HEK293 (cell line): ENCODE results near the gene FAM78B.

ENCODE experiments used
- CTCF ChIA-PET: fragments of 350-600 bp; formaldehyde crosslinking; extraction: SDS; loops from one replicate; lab custom pipeline; 2021; ENCODE audit warnings: antibody characterized with exemption; lab: Yijun Ruan, JAX
- POLR2A ChIA-PET: fragments of 300-600 bp; formaldehyde crosslinking; extraction: SDS; loops from one replicate; lab custom pipeline; 2020; ENCODE audit warnings: antibody characterized with exemption, inconsistent platforms; lab: Yijun Ruan, JAX
- H3K27ac ChIP-seq: fragments of 200-500 bp; sonication (Bioruptor generic); 2 replicates; pipeline ENCODE4 v1.5.1; 2014; ENCODE audit warnings: low read depth, low read length, control low read depth, inconsistent platforms; ENCODE audit errors: extremely low read depth
- H3K36me3 ChIP-seq, 2 experiments: fragments of 200-500 bp in 1 of 2; sonication (Bioruptor generic) in 1 of 2; 1 replicate in 1 of 2; 2 replicates in 1 of 2; pipeline ENCODE4 v1.5.1; 2014 to 2017; ENCODE audit warnings: inconsistent platforms in 2 of 2, low read length in 2 of 2; ENCODE audit not compliant: control insufficient read depth in 2 of 2, insufficient read depth in 1 of 2
- H3K4me1 ChIP-seq: fragments of 200-500 bp; sonication (Bioruptor generic); 2 replicates; pipeline ENCODE4 v1.5.1; 2014; ENCODE audit warnings: mild to moderate bottlenecking, low read length, inconsistent platforms; ENCODE audit not compliant: control insufficient read depth, insufficient read depth
- H3K4me3 ChIP-seq: 2 replicates; pipeline ENCODE4 v1.5.1; 2011; ENCODE audit warnings: low read depth, mild to moderate bottlenecking, control low read depth, low read length, moderate library complexity
- H3K9me3 ChIP-seq: fragments of 200-500 bp; sonication (Bioruptor generic); 2 replicates; pipeline ENCODE4 v1.5.1; 2014; ENCODE audit warnings: low read depth, low read length, inconsistent platforms; ENCODE audit not compliant: control insufficient read depth, insufficient read depth
- ATF2 ChIP-seq: fragments of 450-650 bp; formaldehyde crosslinking; IDR thresholded peaks from 2 replicates; pipeline ENCODE4 v1.5.1; 2016; ENCODE audit warnings: missing biosample characterization, missing genetic modification characterization, low read depth
- GFI1B ChIP-seq: fragments of 450-650 bp; formaldehyde crosslinking; IDR thresholded peaks from 2 replicates; pipeline ENCODE4 v1.5.1; 2016; ENCODE audit warnings: missing biosample characterization, missing genetic modification characterization
- MYNN ChIP-seq: fragments of 450-650 bp; formaldehyde crosslinking; IDR thresholded peaks from 2 replicates; pipeline ENCODE4 v1.5.1; 2016; ENCODE audit warnings: missing biosample characterization, missing genetic modification characterization, borderline replicate concordance
- MZF1 ChIP-seq: fragments of 450-650 bp; formaldehyde crosslinking; IDR thresholded peaks from 2 replicates; pipeline ENCODE4 v1.5.1; 2017; ENCODE audit warnings: missing biosample characterization, missing genetic modification characterization, borderline replicate concordance
- OSR2 ChIP-seq: fragments of 450-650 bp; formaldehyde crosslinking; IDR thresholded peaks from 2 replicates; pipeline ENCODE4 v1.5.1; 2016; ENCODE audit warnings: missing biosample characterization, missing genetic modification characterization
- OVOL3 ChIP-seq: fragments of 450-650 bp; formaldehyde crosslinking; IDR thresholded peaks from 2 replicates; pipeline ENCODE4 v1.5.1; 2016; ENCODE audit warnings: missing biosample characterization, missing genetic modification characterization
- SP2 ChIP-seq: fragments of 450-650 bp; formaldehyde crosslinking; IDR thresholded peaks from 2 replicates; pipeline ENCODE4 v1.5.1; 2016; ENCODE audit warnings: missing biosample characterization, missing genetic modification characterization
- SP7 ChIP-seq: fragments of 450-650 bp; formaldehyde crosslinking; IDR thresholded peaks from 2 replicates; pipeline ENCODE4 v1.5.1; 2016; ENCODE audit warnings: missing biosample characterization, missing genetic modification characterization
- ZEB2 ChIP-seq: fragments of 450-650 bp; formaldehyde crosslinking; IDR thresholded peaks from 2 replicates; pipeline ENCODE4 v1.5.1; 2016; ENCODE audit warnings: missing biosample characterization, missing genetic modification characterization
- ZNF10 ChIP-seq: fragments of 450-650 bp; formaldehyde crosslinking; IDR thresholded peaks from 2 replicates; pipeline ENCODE4 v1.5.1; 2017; ENCODE audit warnings: missing biosample characterization, missing genetic modification characterization
- ZNF133 ChIP-seq: fragments of 450-650 bp; formaldehyde crosslinking; IDR thresholded peaks from 2 replicates; pipeline ENCODE4 v1.5.1; 2016; ENCODE audit warnings: missing biosample characterization, missing genetic modification characterization
- ZNF148 ChIP-seq: fragments of 450-650 bp; formaldehyde crosslinking; IDR thresholded peaks from 2 replicates; pipeline ENCODE4 v1.5.0; 2017; ENCODE audit warnings: missing biosample characterization, missing genetic modification characterization, borderline replicate concordance
- ZNF214 ChIP-seq: fragments of 450-650 bp; formaldehyde crosslinking; IDR thresholded peaks from 2 replicates; pipeline ENCODE4 v1.5.1; 2017; ENCODE audit warnings: missing biosample characterization, mild to moderate bottlenecking, missing genetic modification characterization, borderline replicate concordance
- ZNF48 ChIP-seq: fragments of 450-650 bp; formaldehyde crosslinking; IDR thresholded peaks from 2 replicates; pipeline ENCODE4 v1.5.1; 2016; ENCODE audit warnings: missing biosample characterization, missing genetic modification characterization
- ZNF510 ChIP-seq: fragments of 450-650 bp; formaldehyde crosslinking; IDR thresholded peaks from 2 replicates; pipeline ENCODE4 v1.5.1; 2018; ENCODE audit warnings: mild to moderate bottlenecking, missing genetic modification characterization, missing biosample characterization; ENCODE audit not compliant: insufficient replicate concordance
- ZNF521 ChIP-seq: fragments of 450-650 bp; formaldehyde crosslinking; IDR thresholded peaks from 2 replicates; pipeline ENCODE4 v1.5.1; 2017; ENCODE audit warnings: missing biosample characterization, mild to moderate bottlenecking, missing genetic modification characterization
- ZNF571 ChIP-seq: fragments of 450-650 bp; formaldehyde crosslinking; IDR thresholded peaks from 2 replicates; pipeline ENCODE4 v1.5.0; 2017; ENCODE audit warnings: missing biosample characterization, missing genetic modification characterization
- ZNF677 ChIP-seq: fragments of 450-650 bp; IDR thresholded peaks from 2 replicates; pipeline ENCODE4 v1.5.0; 2018; ENCODE audit warnings: missing biosample characterization, mild to moderate bottlenecking, missing genetic modification characterization, moderate library complexity
- ZNF701 ChIP-seq: fragments of 450-650 bp; formaldehyde crosslinking; IDR thresholded peaks from 2 replicates; pipeline ENCODE4 v1.5.1; 2016; ENCODE audit warnings: missing biosample characterization, missing genetic modification characterization
- ZSCAN30 ChIP-seq: fragments of 450-650 bp; IDR thresholded peaks from 2 replicates; pipeline ENCODE4 v1.5.1; 2018; ENCODE audit warnings: missing biosample characterization, mild to moderate bottlenecking, missing genetic modification characterization, moderate library complexity
- ZSCAN4 ChIP-seq: fragments of 450-650 bp; formaldehyde crosslinking; IDR thresholded peaks from 2 replicates; pipeline ENCODE4 v1.5.1; 2017; ENCODE audit warnings: missing biosample characterization, missing genetic modification characterization
- TF ChIP-seq, protein P1 (sequence below): fragments of 450-650 bp; formaldehyde crosslinking; IDR thresholded peaks from 2 replicates; pipeline ENCODE4; 2016; ENCODE audit warnings: missing biosample characterization, missing genetic modification characterization
- TF ChIP-seq, protein P2 (sequence below): fragments of 450-650 bp; formaldehyde crosslinking; IDR thresholded peaks from 2 replicates; pipeline ENCODE4 v1.5.1; 2016; ENCODE audit warnings: missing biosample characterization, missing genetic modification characterization
- TF ChIP-seq, protein P3 (sequence below): fragments of 450-650 bp; formaldehyde crosslinking; IDR thresholded peaks from 2 replicates; pipeline ENCODE4 v1.5.1; 2017; ENCODE audit warnings: missing biosample characterization, mild to moderate bottlenecking, missing genetic modification characterization, moderate library complexity

The FAM78B gene

DNA sequence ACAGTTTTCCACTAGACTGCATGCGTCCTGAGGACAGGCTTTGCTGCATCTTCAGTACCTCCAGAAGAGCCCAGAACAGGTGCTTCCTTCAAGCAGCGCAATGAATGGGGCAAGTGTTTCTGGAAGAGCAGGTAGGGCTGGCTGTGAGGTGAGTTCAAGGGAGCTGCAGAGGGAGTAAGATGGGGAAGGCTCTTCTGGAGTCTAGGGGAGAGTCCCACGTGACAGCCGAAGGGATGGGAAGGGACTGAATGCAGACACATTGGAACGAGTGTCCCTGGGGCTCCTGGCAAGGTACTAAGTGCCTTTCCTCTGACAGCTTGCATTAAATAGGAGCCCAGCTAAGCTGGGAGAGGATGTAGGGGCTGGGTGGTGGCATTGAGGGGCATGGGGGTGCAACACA, 84.2 kb downstream of the FAM78B start:
- ChIA-PET POLR2A (no interaction called here), CTCF (no interaction called here)
- no peaks in the 10 kb centered on the region for H3K36me3 ChIP-seq
- no peaks in the 10 kb centered on the region for H3K9me3 ChIP-seq
- H3K4me1 ChIP-seq = no peaks in the 10 kb centered on the region
- no peak overlapping the region for H3K4me3 ChIP-seq
- TF ChIP-seq ATF2 (tag by site-specific recombination) (no peak), ZSCAN30 (tag by site-specific recombination) (no peak), OSR2 (tag by site-specific recombination) (no peak), ZNF10 (tag by site-specific recombination) (no peak), MZF1 (no peak), SP7 (tag by site-specific recombination) (no peak), ZNF701 (tag by site-specific recombination) (no peak), GFI1B (tag by site-specific recombination) (no peak), ZNF214 (tag by site-specific recombination) (no peak), ZNF571 (tag by site-specific recombination) (no peak), SP2 (tag by site-specific recombination) (no peak), MYNN (tag by site-specific recombination) (no peak)
- TF ChIP-seq, protein P1, sequence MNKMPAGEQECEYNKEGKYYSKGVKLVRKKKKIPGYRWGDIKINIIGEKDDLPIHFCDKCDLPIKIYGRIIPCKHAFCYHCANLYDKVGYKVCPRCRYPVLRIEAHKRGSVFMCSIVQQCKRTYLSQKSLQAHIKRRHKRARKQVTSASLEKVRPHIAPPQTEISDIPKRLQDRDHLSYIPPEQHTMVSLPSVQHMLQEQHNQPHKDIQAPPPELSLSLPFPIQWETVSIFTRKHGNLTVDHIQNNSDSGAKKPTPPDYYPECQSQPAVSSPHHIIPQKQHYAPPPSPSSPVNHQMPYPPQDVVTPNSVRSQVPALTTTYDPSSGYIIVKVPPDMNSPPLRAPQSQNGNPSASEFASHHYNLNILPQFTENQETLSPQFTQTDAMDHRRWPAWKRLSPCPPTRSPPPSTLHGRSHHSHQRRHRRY = no peak
- TF ChIP-seq, protein P2, sequence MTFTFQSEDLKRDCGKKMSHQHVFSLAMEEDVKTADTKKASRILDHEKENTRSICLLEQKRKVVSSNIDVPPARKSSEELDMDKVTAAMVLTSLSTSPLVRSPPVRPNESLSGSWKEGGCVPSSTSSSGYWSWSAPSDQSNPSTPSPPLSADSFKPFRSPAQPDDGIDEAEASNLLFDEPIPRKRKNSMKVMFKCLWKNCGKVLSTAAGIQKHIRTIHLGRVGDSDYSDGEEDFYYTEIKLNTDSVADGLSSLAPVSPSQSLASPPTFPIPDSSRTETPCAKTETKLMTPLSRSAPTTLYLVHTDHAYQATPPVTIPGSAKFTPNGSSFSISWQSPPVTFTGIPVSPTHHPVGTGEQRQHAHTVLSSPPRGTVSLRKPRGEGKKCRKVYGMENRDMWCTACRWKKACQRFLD (tag by site-specific recombination) = no peak
- TF ChIP-seq, protein P3, sequence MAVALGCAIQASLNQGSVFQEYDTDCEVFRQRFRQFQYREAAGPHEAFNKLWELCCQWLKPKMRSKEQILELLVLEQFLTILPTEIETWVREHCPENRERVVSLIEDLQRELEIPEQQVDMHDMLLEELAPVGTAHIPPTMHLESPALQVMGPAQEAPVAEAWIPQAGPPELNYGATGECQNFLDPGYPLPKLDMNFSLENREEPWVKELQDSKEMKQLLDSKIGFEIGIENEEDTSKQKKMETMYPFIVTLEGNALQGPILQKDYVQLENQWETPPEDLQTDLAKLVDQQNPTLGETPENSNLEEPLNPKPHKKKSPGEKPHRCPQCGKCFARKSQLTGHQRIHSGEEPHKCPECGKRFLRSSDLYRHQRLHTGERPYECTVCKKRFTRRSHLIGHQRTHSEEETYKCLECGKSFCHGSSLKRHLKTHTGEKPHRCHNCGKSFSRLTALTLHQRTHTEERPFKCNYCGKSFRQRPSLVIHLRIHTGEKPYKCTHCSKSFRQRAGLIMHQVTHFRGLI (tag by site-specific recombination) = no peak
- TF ChIP-seq, all 188 proteins: peak for 0
- no peak overlapping the region for H3K27ac ChIP-seq

DNA sequence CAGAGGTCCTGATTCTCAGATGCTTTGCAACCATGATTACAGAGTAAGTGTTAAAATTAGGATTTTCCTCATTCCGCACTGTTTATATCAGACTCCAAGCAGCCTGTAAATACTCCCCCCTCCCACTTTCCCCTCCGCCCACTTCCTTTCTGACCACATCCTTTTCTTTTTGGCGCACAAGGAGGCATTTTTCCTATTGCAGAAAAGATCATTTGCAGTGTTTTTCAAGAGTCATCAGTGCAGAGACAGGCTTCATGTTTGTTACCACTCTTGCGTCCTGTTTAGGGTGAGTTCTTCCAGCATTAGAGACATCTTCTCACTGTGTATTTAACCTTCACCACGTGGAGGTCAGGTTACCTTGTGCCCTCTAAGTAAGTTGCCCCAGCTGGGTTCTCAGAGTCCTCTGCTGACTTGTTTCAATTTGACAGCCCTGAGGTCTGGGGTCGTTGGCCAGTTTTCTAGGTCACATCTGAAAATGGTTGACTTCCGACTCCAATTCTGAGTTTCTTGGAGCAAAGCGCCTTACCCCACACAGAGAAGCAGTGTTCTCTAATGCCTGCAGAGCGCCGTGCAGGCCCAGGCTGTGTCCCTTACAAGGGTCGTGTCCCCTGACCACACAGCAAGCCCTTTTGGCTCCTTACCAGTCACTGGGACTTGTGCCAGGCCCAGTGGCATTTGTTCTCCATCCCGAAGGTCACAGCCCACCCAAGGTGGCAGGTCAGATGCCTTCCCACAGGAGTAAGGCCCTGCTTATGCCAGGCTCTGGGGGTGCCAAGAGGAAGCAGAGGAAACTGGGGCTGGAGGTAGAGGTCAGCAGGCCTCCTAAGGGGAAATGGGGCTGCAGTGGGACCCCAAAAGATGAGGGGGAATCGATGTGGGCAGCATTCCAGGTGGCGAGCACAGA, 85.6 kb downstream of the FAM78B start:
- Histone ChIP-seq H3K36me3 (no peaks in the 10 kb centered on the region), H3K27ac (no peak overlapping the region), H3K4me3 (no peak overlapping the region), H3K4me1 (no peaks in the 10 kb centered on the region), H3K9me3 (no peaks in the 10 kb centered on the region)
- ChIA-PET CTCF (interaction anchor here (0.5 kb wide), 1 partner anchor 94 kb away, joined by 4 read pairs; no protein-coding TSS in a partner anchor), POLR2A (no interaction called here)
- no peak for TF ChIP-seq ZNF133 (tag by site-specific recombination)
- TF ChIP-seq OVOL3 = no peak
- no peak for TF ChIP-seq ZNF48 (tag by site-specific recombination)
- TF ChIP-seq, protein P3 (tag by site-specific recombination) = no peak
- TF ChIP-seq ZNF148 = no peak
- no peak for TF ChIP-seq ZSCAN4 (tag by site-specific recombination)
- no peak for TF ChIP-seq ZNF677 (tag by site-specific recombination)
- no peak for TF ChIP-seq ZNF521 (tag by site-specific recombination)
- no peak for TF ChIP-seq ZNF510
- no peak for TF ChIP-seq ZEB2 (tag by site-specific recombination)
